Central memory CD8-positive, alpha-beta T cell (primary cell): ENCODE measurements around the gene CD300H.
A peak's percentile ranks its signal among the peaks of the same experiment; 100 is the strongest.
"Not testable (repeated sequence)": the region's sequence is repeated elsewhere in the genome, so short reads cannot be mapped to it uniquely, and the experiment has no call there.

Experiments
- ATAC-seq: fragments of 150-1000 bp; cut with Tn5 transposase; replicated peaks from 2 replicates; pipeline ENCODE4 v1.10.0; 2022; ENCODE audit warnings: mild to moderate bottlenecking, moderate FRiP score, moderate number of reproducible peaks; ENCODE audit not compliant: poor library complexity, severe bottlenecking; ENCODE audit errors: extremely low read depth
- DNase-seq, 2 donors: peaks; one replicate each; pipeline ENCODE4 v3.0.0; 2021; ENCODE audit warnings: low spot score in 2 of 2
- H3K27ac Mint-ChIP-seq: one replicate; pipeline ENCODE4 v1.8.0; 2022; ENCODE audit warnings: low read depth, mild to moderate bottlenecking, moderate library complexity, mixed read lengths
- H3K27me3 Mint-ChIP-seq: one replicate; pipeline ENCODE4 v1.8.0; 2022; ENCODE audit warnings: mixed read lengths
- H3K36me3 Mint-ChIP-seq: one replicate; pipeline ENCODE4 v1.8.0; 2022; ENCODE audit warnings: mild to moderate bottlenecking, moderate library complexity, mixed read lengths; ENCODE audit not compliant: insufficient read depth
- H3K4me1 Mint-ChIP-seq: one replicate; pipeline ENCODE4 v1.8.0; 2022; ENCODE audit warnings: mixed read lengths
- H3K4me3 Mint-ChIP-seq: one replicate; pipeline ENCODE4 v1.8.0; 2022; ENCODE audit warnings: mild to moderate bottlenecking, moderate library complexity, mixed read lengths
- H3K9me3 Mint-ChIP-seq: one replicate; pipeline ENCODE4 v1.8.0; 2022; ENCODE audit warnings: mixed read lengths

Gene CD300H

GRCh38 chr17:74558882-74559519, 8.3 kb downstream of the CD300H start:
- peaks cover 1% of the 10 kb centered on the region for H3K36me3 Mint-ChIP-seq
- H3K9me3 Mint-ChIP-seq = no peaks in the 10 kb centered on the region
- DNase-seq (no peak), ATAC-seq (peak; percentile 46)
- H3K27ac Mint-ChIP-seq = no peak overlapping the region
- peaks cover 22% of the 10 kb centered on the region for H3K27me3 Mint-ChIP-seq
- peaks cover 7% of the 10 kb centered on the region for H3K4me1 Mint-ChIP-seq
- H3K4me3 Mint-ChIP-seq = no peak overlapping the region

- not testable (repeated sequence) for DNase-seq, H3K36me3 Mint-ChIP-seq, H3K4me1 Mint-ChIP-seq, ATAC-seq, H3K9me3 Mint-ChIP-seq, H3K27ac Mint-ChIP-seq, H3K4me3 Mint-ChIP-seq
- H3K27me3 Mint-ChIP-seq = peaks cover 22% of the 10 kb centered on the region
These were observed 8.9 kb downstream of the CD300H start for GRCh38 chr17:74558402-74558801.

DNA sequence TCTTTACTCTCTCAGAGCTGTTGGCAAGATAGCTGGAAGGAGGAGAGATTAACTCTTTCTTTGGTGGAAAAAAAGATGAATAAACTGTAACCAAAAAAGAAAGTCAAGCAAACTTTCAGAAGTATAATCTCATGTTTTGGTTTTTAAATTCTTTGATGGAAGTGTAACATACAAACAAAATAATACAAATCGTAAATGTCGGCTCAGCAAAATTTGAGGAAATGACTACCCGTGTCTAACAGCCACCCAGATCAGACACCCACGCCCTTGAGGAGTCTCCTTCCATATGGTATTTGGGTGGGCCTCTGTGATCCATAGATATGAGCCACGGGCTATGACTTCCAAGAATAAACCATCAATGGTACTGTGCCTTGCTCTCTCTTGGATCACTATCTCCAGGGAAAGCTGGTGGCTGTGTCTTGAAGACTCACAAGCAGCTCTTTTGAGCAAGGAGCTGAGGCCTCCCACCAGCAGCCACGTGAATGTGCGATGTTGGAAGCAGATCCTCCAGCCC, 11.8 kb downstream of the CD300H start:
- Mint-ChIP-seq H3K4me3 (no peak overlapping the region), H3K9me3 (no peaks in the 10 kb centered on the region), H3K4me1 (peaks cover 7% of the 10 kb centered on the region), H3K27me3 (peaks cover 37% of the 10 kb centered on the region), H3K27ac (no peak overlapping the region), H3K36me3 (peaks cover 1% of the 10 kb centered on the region)
- DNase-seq = no peak
- ATAC-seq = no peak

DNA sequence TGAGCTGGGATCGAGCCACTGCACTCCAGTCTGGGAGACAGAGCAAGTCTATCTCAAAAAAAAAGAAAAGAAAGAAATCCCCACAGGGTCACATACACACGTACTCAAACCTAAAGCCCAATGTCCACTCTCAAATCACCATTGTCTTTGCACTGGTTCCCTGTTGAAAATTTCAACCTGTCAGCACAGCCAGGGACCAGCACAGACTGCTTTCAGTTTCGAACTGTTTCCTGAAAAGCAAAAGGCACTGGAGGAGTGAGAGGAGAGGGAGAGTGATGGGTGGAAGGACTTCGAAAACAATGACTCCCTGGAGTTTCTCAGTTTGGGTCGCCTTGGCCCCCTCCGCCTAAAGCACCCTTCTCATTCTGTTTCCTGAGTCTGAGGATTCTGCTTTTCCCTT, 12.4 kb downstream of the CD300H start:
- H3K9me3 Mint-ChIP-seq = no peaks in the 10 kb centered on the region
- H3K36me3 Mint-ChIP-seq = peaks cover 1% of the 10 kb centered on the region
- peaks cover 43% of the 10 kb centered on the region for H3K27me3 Mint-ChIP-seq
- H3K4me1 Mint-ChIP-seq = peaks cover 7% of the 10 kb centered on the region
- H3K27ac Mint-ChIP-seq = no peak overlapping the region
- ATAC-seq (no peak), DNase-seq (no peak)
- no peak overlapping the region for H3K4me3 Mint-ChIP-seq

GRCh38 chr17:74552037-74552436, 15.3 kb downstream of the CD300H start:
- Mint-ChIP-seq H3K4me3 (no peak overlapping the region), H3K4me1 (peaks cover 7% of the 10 kb centered on the region), H3K36me3 (no peaks in the 10 kb centered on the region), H3K9me3 (no peaks in the 10 kb centered on the region), H3K27me3 (peaks cover 65% of the 10 kb centered on the region), H3K27ac (no peak overlapping the region)
- DNase-seq = no peak
- ATAC-seq = no peak

- H3K9me3 Mint-ChIP-seq = no peaks in the 10 kb centered on the region
- peaks cover 65% of the 10 kb centered on the region for H3K27me3 Mint-ChIP-seq
- peaks cover 7% of the 10 kb centered on the region for H3K4me1 Mint-ChIP-seq
- H3K36me3 Mint-ChIP-seq = no peaks in the 10 kb centered on the region
- no peak for DNase-seq
- no peak overlapping the region for H3K27ac Mint-ChIP-seq
- H3K4me3 Mint-ChIP-seq = no peak overlapping the region
- ATAC-seq = no peak
These were observed 16.7 kb downstream of the CD300H start for GRCh38 chr17:74550602-74551001.

DNA sequence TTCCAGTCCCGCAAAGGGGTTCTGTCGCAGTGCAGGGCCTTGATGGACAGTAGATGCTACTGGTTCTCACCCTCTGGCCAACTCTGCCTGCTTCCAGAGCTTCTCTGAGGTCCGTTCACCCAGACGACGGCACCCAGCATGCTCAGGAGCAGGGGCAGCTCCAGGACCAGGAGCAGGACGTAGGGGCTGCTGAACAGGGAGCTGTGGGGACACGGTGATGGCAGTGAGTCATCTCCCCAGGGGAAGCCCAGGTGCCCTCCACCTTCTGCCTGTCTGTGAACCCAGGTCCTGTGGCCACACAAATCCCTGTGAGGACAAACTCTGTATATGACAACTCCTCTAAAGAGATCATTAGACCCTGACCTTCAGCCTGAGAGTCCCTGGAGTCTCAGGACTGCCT, 18.0 kb downstream of the CD300H start:
- H3K4me3 Mint-ChIP-seq = no peak overlapping the region
- H3K4me1 Mint-ChIP-seq = peaks cover 7% of the 10 kb centered on the region
- DNase-seq = no peak
- ATAC-seq = no peak
- H3K36me3 Mint-ChIP-seq = no peaks in the 10 kb centered on the region
- H3K9me3 Mint-ChIP-seq = no peaks in the 10 kb centered on the region
- H3K27ac Mint-ChIP-seq = no peak overlapping the region
- peaks cover 65% of the 10 kb centered on the region for H3K27me3 Mint-ChIP-seq

DNA sequence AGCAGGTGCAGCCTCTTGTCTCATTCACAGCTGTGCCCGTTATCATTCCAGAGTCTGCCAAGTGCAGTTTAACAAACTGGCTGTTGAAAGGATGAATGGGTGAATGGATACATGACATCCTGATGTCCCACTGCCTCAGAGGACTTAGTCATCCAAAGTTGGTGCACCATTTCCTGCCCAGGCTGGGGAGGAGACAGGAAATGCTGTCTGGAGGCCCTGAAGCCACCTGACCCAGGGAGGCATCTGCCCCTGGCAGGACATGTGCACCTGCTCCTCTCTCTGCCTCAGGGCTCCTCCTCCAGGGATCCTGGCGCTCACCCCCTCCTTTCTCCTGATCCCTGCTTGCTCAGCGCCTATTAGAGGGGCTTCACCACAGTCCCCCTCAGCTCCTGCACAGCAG, 19.6 kb downstream of the CD300H start:
- peaks cover 51% of the 10 kb centered on the region for H3K27me3 Mint-ChIP-seq
- ATAC-seq (no peak), DNase-seq (no peak)
- no peak overlapping the region for H3K4me3 Mint-ChIP-seq
- H3K27ac Mint-ChIP-seq = peak overlapping the region; percentile 33
- H3K9me3 Mint-ChIP-seq = no peaks in the 10 kb centered on the region
- H3K4me1 Mint-ChIP-seq = peaks cover 7% of the 10 kb centered on the region
- no peaks in the 10 kb centered on the region for H3K36me3 Mint-ChIP-seq

DNA sequence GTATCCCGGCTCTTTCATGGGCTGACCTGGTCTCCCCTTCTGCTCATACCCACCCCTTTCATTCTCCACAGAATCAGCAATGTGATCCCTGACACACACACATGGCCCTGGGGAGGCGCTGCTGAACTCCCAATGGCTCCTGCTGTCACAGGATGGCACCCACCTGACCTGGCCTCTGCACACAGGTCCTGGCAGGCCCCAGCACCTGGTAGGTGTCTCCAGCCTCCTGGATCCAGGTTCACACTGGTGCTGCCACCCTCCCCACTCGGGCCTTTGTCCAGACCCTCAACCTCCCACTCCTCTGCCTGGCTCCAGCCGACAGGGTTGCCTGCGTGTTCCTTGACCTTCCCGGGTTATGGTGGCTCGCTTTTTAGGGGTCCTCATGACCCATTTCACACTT, 20.0 kb downstream of the CD300H start:
- DNase-seq = no peak
- Mint-ChIP-seq H3K4me1 (peaks cover 7% of the 10 kb centered on the region), H3K36me3 (no peaks in the 10 kb centered on the region), H3K27me3 (peaks cover 51% of the 10 kb centered on the region), H3K4me3 (no peak overlapping the region), H3K9me3 (no peaks in the 10 kb centered on the region), H3K27ac (no peak overlapping the region)
- ATAC-seq = no peak

GRCh38 chr17:74546586-74546985, 20.7 kb downstream of the CD300H start:
- Mint-ChIP-seq H3K4me1 (peaks cover 7% of the 10 kb centered on the region), H3K27me3 (peaks cover 49% of the 10 kb centered on the region), H3K36me3 (no peaks in the 10 kb centered on the region), H3K9me3 (no peaks in the 10 kb centered on the region), H3K4me3 (no peak overlapping the region), H3K27ac (no peak overlapping the region)
- DNase-seq (no peak), ATAC-seq (no peak)

DNA sequence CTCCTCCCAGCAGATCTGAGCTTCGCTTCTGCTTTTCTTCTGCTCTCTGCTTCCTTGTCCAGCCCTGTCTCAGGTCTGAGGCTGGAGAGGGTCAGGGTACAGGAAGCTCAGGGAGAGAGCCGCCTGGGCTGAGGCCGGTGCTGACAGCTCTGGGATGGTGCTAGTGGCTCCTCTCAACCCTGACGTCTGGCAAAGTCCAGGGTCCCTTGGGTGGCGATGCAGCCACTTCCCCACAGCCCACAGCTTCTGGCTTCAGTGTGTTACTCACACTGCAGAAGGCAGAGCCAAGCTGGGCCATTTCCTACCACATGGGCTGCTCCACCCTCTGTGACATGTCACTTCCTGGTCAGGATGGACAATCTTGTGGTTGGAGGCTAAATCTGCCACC, 21.5 kb downstream of the CD300H start, which contains the start of gene CD300C:
CD300C (minus strand) TSS at position 273 of the 388 bp plus-strand sequence. CDS start 333 bp downstream, outside the sequence.
- Mint-ChIP-seq H3K36me3 (no peaks in the 10 kb centered on the region), H3K27me3 (peaks cover 42% of the 10 kb centered on the region), H3K4me3 (no peak within 1 kb of the TSS), H3K4me1 (peaks cover 7% of the 10 kb centered on the region), H3K9me3 (no peaks in the 10 kb centered on the region), H3K27ac (no peak within 1 kb of the TSS)
- ATAC-seq = no peak
- no peak for DNase-seq

GRCh38 chr17:74544991-74545842, 22.1 kb downstream of the CD300H start:
- ATAC-seq (no peak), DNase-seq (no peak)
- Mint-ChIP-seq H3K27ac (no peak overlapping the region), H3K9me3 (no peaks in the 10 kb centered on the region), H3K27me3 (peaks cover 42% of the 10 kb centered on the region), H3K4me3 (no peak overlapping the region), H3K36me3 (no peaks in the 10 kb centered on the region), H3K4me1 (peaks cover 7% of the 10 kb centered on the region)
